OCI-LY7 (cell line): ENCODE data around the gene CHMP4B. TPM values are rescaled to one million over a fixed set of nuclear protein-coding genes. Genes with fewer than 3 reads are reported as not detected.

Experiments
- BruUV-seq: library from RNA; stranded (reverse); fragments of 400-500 nt; replicated peaks from 2 replicates; lab custom pipeline; 2021; lab: Mats Ljungman, UMichigan
- CTCF ChIA-PET: fragments of 300-600 bp; sonication (Branson Sonifier 250); formaldehyde crosslinking; loops from one replicate; lab custom pipeline; 2022; ENCODE audit warnings: antibody characterized with exemption; ENCODE audit not compliant: unreplicated experiment; lab: Charles Lee
- POLR2A ChIA-PET: fragments of 300-600 bp; sonication (Branson Sonifier 250); formaldehyde crosslinking; loops from one replicate; lab custom pipeline; 2022; ENCODE audit warnings: antibody characterized with exemption; lab: Charles Lee
- DNase-seq: peaks from one replicate; pipeline ENCODE4 v3.0.0-alpha.2; 2015; ENCODE audit warnings: low spot score
- H2AFZ ChIP-seq: fragments of 200-600 bp; sonication (generic), shearing (Covaris generic); 2 replicates; pipeline ENCODE4 v1.6.1; 2014; ENCODE audit warnings: mild to moderate bottlenecking, antibody characterized with exemption, low read length, moderate library complexity
- H3K27ac ChIP-seq: fragments of 200-600 bp; sonication (generic); 2 replicates; pipeline ENCODE4 v1.5.1; 2014; ENCODE audit warnings: mixed run types, low read depth, mild to moderate bottlenecking, moderate library complexity, low read length, inconsistent platforms; ENCODE audit not compliant: poor library complexity, severe bottlenecking
- H3K36me3 ChIP-seq: fragments of 200-600 bp; sonication (generic); 2 replicates; pipeline ENCODE4 v1.6.1; 2014; ENCODE audit warnings: mild to moderate bottlenecking, antibody characterized with exemption, low read length, moderate library complexity, mixed read lengths; ENCODE audit not compliant: insufficient read depth
- H3K4me1 ChIP-seq: fragments of 200-600 bp; sonication (generic); 2 replicates; pipeline ENCODE4 v1.5.1; 2014; ENCODE audit warnings: mild to moderate bottlenecking, low read length; ENCODE audit not compliant: insufficient read depth, poor library complexity, severe bottlenecking
- H3K4me2 ChIP-seq: fragments of 200-600 bp; sonication (generic); 2 replicates; pipeline ENCODE4 v1.6.1; 2014; ENCODE audit warnings: mild to moderate bottlenecking, low read length
- H3K4me3 ChIP-seq: fragments of 200-600 bp; sonication (generic); 2 replicates; pipeline ENCODE4 v1.5.1; 2014; ENCODE audit warnings: mild to moderate bottlenecking, low read depth, low read length; ENCODE audit not compliant: poor library complexity, severe bottlenecking
- H3K79me2 ChIP-seq: fragments of 200-600 bp; sonication (generic); 2 replicates; pipeline ENCODE4 v1.6.1; 2016; ENCODE audit warnings: low read depth, mild to moderate bottlenecking, low read length, moderate library complexity, mixed read lengths; ENCODE audit not compliant: insufficient read depth
- H3K9me2 ChIP-seq: fragments of 200-600 bp; sonication (generic); 2 replicates; pipeline ENCODE4 v1.6.1; 2016; ENCODE audit warnings: mild to moderate bottlenecking, low read length, mixed read lengths; ENCODE audit not compliant: insufficient read depth
- H3K9me3 ChIP-seq: fragments of 200-600 bp; sonication (generic); 2 replicates; pipeline ENCODE4 v1.6.1; 2014; ENCODE audit warnings: mild to moderate bottlenecking, mixed run types, low read length, mixed read lengths
- H4K20me1 ChIP-seq: fragments of 200-600 bp; sonication (generic); 2 replicates; pipeline ENCODE4 v1.6.1; 2014; ENCODE audit warnings: mild to moderate bottlenecking, antibody characterized with exemption, low read length, moderate library complexity, mixed read lengths; ENCODE audit not compliant: insufficient read depth
- EZH2phosphoT487 ChIP-seq: fragments of 200-600 bp; sonication (generic); IDR thresholded peaks from 2 replicates; pipeline ENCODE4 v1.6.1; 2018; ENCODE audit warnings: low read depth, borderline replicate concordance, mild to moderate bottlenecking, mixed run types, antibody characterized with exemption, low read length, moderate library complexity, mixed read lengths
- intact Hi-C: fragments of 100-400 bp; cut with micrococcal nuclease; formaldehyde crosslinking; loops from one replicate; pipeline ENCODE4 v1.10.0; 2022; ENCODE audit not compliant: unreplicated experiment
- total RNA-seq, 2 experiments: library from RNA; depleted of rRNA in 1 of 2; stranded (reverse); fragments of >200 nt in 1 of 2; shearing (Covaris generic) in 1 of 2; gene quantifications; 2 replicates each; pipeline ENCODE4 v1.2.3, GENCODE V29; 2014 to 2022
- TF ChIP-seq, protein P1 (sequence below): fragments of 200-600 bp; sonication (generic); conservative IDR thresholded peaks from 2 replicates; pipeline ENCODE4 v1.5.1; 2014; ENCODE audit warnings: mild to moderate bottlenecking, antibody characterized with exemption, low read length, moderate library complexity, mixed read lengths

Gene CHMP4B
- total RNA-seq, 2 experiments from 2014 or later: 32.4 to 84.2 TPM

DNA sequence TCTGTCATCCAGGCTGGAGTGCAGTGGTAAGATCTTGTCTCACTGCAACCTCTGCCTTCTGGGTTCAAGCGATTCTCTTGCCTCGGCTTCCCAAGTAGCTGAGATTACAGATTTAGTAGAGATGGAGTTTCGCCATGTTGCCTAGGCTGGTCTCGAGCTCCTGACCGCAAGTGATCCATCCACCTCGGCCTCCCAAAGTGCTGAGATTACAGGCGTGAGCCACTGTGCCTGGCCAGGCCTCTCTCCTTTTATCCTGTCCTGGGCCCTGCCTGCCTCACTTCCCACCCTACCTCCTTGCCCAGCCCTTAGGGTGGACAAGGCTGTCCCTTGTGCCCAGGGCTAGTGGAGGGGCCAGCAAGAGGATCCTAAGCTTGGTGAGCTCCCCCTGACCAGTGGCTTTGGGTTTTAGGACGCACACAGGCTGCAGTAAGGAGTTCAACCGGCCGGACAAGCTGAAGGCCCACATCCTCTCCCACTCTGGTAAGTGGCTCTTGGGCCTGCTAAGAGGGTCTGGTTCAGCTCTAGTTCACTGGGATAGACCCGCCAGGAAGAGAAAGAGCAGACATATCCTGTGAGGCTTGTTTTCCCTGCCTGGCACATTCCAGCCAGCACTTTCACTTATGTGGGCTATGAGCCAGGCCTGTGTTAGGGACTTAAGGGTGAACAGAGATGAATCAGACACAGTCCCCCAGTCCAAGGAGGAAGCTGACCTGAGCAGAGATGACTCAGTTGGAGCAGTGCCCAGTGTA, 21.9 kb upstream of the CHMP4B start:
- Histone ChIP-seq H4K20me1 (no peaks in the 10 kb centered on the region), H3K9me3 (no peaks in the 10 kb centered on the region), H3K4me2 (no peak overlapping the region), H3K79me2 (no peaks in the 10 kb centered on the region), H3K36me3 (no peaks in the 10 kb centered on the region), H3K9me2 (no peaks in the 10 kb centered on the region), H2AFZ (no peak overlapping the region), H3K4me1 (peaks cover 15% of the 10 kb centered on the region), H3K4me3 (no peak overlapping the region), H3K27ac (no peak overlapping the region)
- BruUV-seq: no TSS peak
- TF ChIP-seq EZH2phosphoT487: no peak
- TF ChIP-seq, protein P1, sequence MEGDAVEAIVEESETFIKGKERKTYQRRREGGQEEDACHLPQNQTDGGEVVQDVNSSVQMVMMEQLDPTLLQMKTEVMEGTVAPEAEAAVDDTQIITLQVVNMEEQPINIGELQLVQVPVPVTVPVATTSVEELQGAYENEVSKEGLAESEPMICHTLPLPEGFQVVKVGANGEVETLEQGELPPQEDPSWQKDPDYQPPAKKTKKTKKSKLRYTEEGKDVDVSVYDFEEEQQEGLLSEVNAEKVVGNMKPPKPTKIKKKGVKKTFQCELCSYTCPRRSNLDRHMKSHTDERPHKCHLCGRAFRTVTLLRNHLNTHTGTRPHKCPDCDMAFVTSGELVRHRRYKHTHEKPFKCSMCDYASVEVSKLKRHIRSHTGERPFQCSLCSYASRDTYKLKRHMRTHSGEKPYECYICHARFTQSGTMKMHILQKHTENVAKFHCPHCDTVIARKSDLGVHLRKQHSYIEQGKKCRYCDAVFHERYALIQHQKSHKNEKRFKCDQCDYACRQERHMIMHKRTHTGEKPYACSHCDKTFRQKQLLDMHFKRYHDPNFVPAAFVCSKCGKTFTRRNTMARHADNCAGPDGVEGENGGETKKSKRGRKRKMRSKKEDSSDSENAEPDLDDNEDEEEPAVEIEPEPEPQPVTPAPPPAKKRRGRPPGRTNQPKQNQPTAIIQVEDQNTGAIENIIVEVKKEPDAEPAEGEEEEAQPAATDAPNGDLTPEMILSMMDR: no peak
- no peak for DNase-seq
- intact Hi-C loops: no loop called here
- POLR2A ChIA-PET: no interaction called here
- CTCF ChIA-PET: no interaction called here

DNA sequence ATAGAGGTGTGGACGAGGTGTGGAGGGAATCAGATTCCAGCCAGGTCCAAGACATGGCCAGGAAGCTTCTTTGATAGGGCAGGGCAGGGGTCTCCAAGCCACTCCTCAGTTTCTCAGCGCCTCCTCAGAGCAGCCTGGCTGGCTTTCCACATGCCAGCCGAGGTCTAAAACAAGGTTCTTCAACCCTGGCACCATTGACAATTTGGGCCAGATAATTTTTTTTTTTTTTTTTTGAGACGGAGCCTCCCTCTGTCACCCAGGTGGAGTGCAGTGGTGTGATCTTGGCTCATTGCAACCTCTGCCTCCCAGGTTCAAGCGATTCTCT, 21.3 kb upstream of the CHMP4B start:
- H3K9me2 ChIP-seq: no peaks in the 10 kb centered on the region
- ChIA-PET CTCF (no interaction called here), POLR2A (no interaction called here)
- no peak overlapping the region for H2AFZ ChIP-seq
- TF ChIP-seq, protein P1: no peak
- no peak for TF ChIP-seq EZH2phosphoT487
- no peak overlapping the region for H3K27ac ChIP-seq
- H3K79me2 ChIP-seq: no peaks in the 10 kb centered on the region
- H3K9me3 ChIP-seq: no peaks in the 10 kb centered on the region
- H3K4me2 ChIP-seq: no peak overlapping the region
- H3K36me3 ChIP-seq: no peaks in the 10 kb centered on the region
- no peaks in the 10 kb centered on the region for H4K20me1 ChIP-seq
- DNase-seq: no peak
- BruUV-seq: no TSS peak
- H3K4me3 ChIP-seq: no peak overlapping the region
- intact Hi-C loops: loop anchor here (5.0 kb wide), 2 partner anchors 292 to 337 kb away; no protein-coding TSS in a partner anchor
- H3K4me1 ChIP-seq: peaks cover 15% of the 10 kb centered on the region

DNA sequence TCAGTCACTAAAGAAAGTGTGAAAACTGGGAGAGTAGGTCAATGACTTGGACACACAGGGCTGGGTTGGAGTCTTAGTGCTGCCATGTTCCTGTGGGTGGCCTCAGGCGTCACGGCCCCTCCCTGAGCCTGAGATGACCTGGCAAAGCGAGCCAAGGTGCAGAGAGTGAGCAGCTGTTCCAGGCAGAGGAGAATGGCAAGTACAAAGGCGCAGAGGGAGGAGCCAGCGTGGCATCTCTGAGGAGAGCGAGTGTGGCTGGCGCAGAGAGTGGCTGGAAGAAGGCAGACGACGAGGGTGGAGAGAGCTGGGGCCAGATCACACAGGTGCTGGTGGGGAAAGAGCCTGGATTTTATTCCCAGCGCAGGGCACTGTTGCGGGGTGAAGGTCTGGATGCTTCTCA, 20.6 kb upstream of the CHMP4B start:
- intact Hi-C loops: loop anchor here (5.0 kb wide), 2 partner anchors 292 to 337 kb away; no protein-coding TSS in a partner anchor
- CTCF ChIA-PET: no interaction called here
- Histone ChIP-seq H3K4me2 (no peak overlapping the region), H2AFZ (no peak overlapping the region), H3K4me1 (peaks cover 12% of the 10 kb centered on the region), H3K79me2 (no peaks in the 10 kb centered on the region), H3K9me2 (no peaks in the 10 kb centered on the region), H3K27ac (no peak overlapping the region), H4K20me1 (no peaks in the 10 kb centered on the region), H3K4me3 (no peak overlapping the region), H3K9me3 (no peaks in the 10 kb centered on the region), H3K36me3 (no peaks in the 10 kb centered on the region)
- TF ChIP-seq EZH2phosphoT487: no peak
- TF ChIP-seq, protein P1: no peak
- no TSS peak for BruUV-seq
- POLR2A ChIA-PET: interaction anchor here (0.6 kb wide), 1 partner anchor 65 kb away, joined by 3 read pairs; no protein-coding TSS in a partner anchor
- no peak for DNase-seq
